K562 (cell line): Measurements from ENCODE around the gene SMAD5.

Source experiments
- BRF1 ChIP-seq: IDR thresholded peaks from 3 replicates; pipeline ENCODE4 v1.6.1; 2011; ENCODE audit warnings: borderline replicate concordance, mild to moderate bottlenecking; ENCODE audit not compliant: insufficient read length; ENCODE audit errors: extremely low read depth
- CHD4 ChIP-seq: fragments of 200-600 bp; sonication (generic); IDR thresholded peaks from 3 replicates; pipeline ENCODE4 v1.6.1; 2012; ENCODE audit warnings: low read depth, mild to moderate bottlenecking, mixed read lengths, low read length, inconsistent platforms; ENCODE audit not compliant: insufficient read depth, insufficient replicate concordance, poor library complexity, severe bottlenecking
- ELF4 ChIP-seq: fragments of 450-650 bp; formaldehyde crosslinking; IDR thresholded peaks from 2 replicates; pipeline ENCODE4 v1.4.0; 2022; ENCODE audit warnings: missing genetic modification characterization
- EZH2 ChIP-seq: IDR thresholded peaks from 2 replicates; pipeline ENCODE4 v1.6.1; 2012; ENCODE audit warnings: low read depth, mild to moderate bottlenecking, inconsistent platforms, low read length, borderline replicate concordance
- FOS ChIP-seq: IDR thresholded peaks from 3 replicates; pipeline ENCODE4 v1.6.1; 2011; ENCODE audit not compliant: insufficient read length; ENCODE audit errors: extremely low read depth
- FOXM1 ChIP-seq, 2 experiments: fragments of 450-650 bp in 1 of 2; sonication (generic) in 1 of 2; formaldehyde crosslinking in 1 of 2; IDR thresholded peaks; 2 replicates each; pipeline versions ENCODE4 v1.6.1 to v1.9.0; 2017 to 2022; ENCODE audit warnings: low read depth in 2 of 2, mild to moderate bottlenecking in 2 of 2, missing genetic modification reagents in 1 of 2, moderate library complexity in 1 of 2
- POLR2AphosphoS2 ChIP-seq: IDR thresholded peaks from 2 replicates; pipeline ENCODE4 v1.6.1; 2012; ENCODE audit warnings: low read length, improper control_type of control experiment
- POLR2AphosphoS5 ChIP-seq: IDR thresholded peaks from 2 replicates; pipeline ENCODE4 v1.6.1; 2011; ENCODE audit warnings: mild to moderate bottlenecking, low read depth, low read length, moderate library complexity; ENCODE audit not compliant: control insufficient read depth, insufficient read depth
- TCF7 ChIP-seq: sonication (generic); IDR thresholded peaks from 2 replicates; pipeline ENCODE4 v1.6.1; 2016; ENCODE audit warnings: antibody characterized with exemption, borderline replicate concordance
- YBX1 ChIP-seq: fragments of 450-650 bp; IDR thresholded peaks from 2 replicates; pipeline ENCODE4 v1.7.1; 2016; ENCODE audit warnings: mild to moderate bottlenecking
- ZBTB33 ChIP-seq: sonication (generic); formaldehyde crosslinking; IDR thresholded peaks from 2 replicates; pipeline ENCODE4 v1.8.1; 2023; ENCODE audit warnings: mild to moderate bottlenecking, missing genetic modification reagents
- TF ChIP-seq, protein P1 (sequence below), 3 experiments: IDR thresholded peaks in 2 of 3; conservative IDR thresholded peaks in 1 of 3; 2 replicates each; pipeline ENCODE4 v1.5.1; 2011 to 2012; ENCODE audit warnings: low read length in 3 of 3, mild to moderate bottlenecking in 3 of 3, control low read depth in 2 of 3, improper control_type of control experiment in 1 of 3, inconsistent platforms in 1 of 3, low read depth in 1 of 3, mixed read lengths in 1 of 3, moderate library complexity in 1 of 3; ENCODE audit not compliant: insufficient read depth in 2 of 3
- TF ChIP-seq, protein P2 (sequence below): fragments of 250-450 bp; sonication (Bioruptor Pico); IDR thresholded peaks from 2 replicates; pipeline ENCODE4 v1.5.0; 2021; ENCODE audit warnings: mild to moderate bottlenecking, moderate library complexity
- TF ChIP-seq, protein P3 (sequence below): fragments of 250-450 bp; sonication (Bioruptor Pico); IDR thresholded peaks from 2 replicates; pipeline ENCODE4 v1.4.0; 2020; ENCODE audit warnings: mild to moderate bottlenecking

GRCh38 chr5:136228136-136228757 lies 95.6 kb downstream of the SMAD5 start:
- TF ChIP-seq, protein P1, sequence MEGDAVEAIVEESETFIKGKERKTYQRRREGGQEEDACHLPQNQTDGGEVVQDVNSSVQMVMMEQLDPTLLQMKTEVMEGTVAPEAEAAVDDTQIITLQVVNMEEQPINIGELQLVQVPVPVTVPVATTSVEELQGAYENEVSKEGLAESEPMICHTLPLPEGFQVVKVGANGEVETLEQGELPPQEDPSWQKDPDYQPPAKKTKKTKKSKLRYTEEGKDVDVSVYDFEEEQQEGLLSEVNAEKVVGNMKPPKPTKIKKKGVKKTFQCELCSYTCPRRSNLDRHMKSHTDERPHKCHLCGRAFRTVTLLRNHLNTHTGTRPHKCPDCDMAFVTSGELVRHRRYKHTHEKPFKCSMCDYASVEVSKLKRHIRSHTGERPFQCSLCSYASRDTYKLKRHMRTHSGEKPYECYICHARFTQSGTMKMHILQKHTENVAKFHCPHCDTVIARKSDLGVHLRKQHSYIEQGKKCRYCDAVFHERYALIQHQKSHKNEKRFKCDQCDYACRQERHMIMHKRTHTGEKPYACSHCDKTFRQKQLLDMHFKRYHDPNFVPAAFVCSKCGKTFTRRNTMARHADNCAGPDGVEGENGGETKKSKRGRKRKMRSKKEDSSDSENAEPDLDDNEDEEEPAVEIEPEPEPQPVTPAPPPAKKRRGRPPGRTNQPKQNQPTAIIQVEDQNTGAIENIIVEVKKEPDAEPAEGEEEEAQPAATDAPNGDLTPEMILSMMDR (IDR thresholded peaks at IDR 0.05 in 2 of 3, conservative IDR thresholded peaks at IDR 0.05 in 1 of 3; ENCODE audit: insufficient read depth in 2 of 3, low read depth in 1 of 3, low read length in 3 of 3): no peak
- TF ChIP-seq, protein P2, sequence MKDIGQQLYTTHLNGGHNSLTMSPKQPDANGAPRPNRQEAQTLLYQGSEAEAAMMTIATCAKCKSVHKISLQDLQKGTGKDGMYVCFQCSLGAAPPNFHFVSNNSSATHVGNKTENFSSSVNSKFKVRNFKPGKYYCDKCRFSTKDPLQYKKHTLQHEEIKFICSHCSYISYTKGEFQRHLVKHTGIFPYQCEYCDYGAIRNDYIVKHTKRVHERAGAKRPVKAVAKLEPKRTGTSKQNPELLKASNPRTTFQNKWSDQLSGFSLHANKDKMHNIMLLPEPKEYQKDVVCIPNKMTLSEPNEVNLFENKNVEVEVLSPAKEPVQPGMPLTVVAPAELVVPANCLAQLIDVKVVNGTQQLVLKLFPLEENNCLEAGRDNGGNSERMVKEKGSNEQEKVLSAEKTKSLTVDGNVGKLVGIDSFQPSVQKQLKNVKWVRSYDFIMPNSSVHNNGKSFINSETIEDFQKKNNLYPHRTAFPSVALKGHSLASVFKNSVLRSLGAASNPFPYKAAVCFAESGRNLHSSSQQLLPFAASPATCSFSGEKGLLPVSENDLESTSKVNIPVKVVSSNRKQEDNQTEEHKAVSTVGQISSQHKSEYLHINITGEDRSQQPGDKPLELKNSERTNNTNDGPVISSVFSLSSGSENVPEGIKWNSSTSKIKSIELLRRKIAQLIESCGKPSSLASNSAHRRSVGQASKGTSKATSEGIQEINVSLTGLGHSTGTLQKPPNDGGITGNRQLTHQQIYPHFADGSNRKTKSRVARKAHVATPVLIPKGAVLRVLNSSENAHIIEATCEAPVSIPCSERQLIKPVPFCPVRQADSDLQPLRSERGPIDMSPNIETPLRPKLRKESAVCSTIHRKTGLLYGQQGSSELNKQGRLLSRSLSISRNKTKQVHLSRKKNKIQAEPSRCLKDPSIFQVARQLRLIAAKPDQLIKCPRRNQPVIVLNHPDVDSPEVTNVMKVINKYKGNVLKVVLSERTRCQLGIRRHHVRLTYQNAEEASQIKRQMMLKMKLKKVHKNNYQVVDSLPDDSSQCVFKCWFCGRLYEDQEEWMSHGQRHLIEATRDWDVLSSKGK (CRISPR knock-in tag): no peak
- no peak for TF ChIP-seq FOS
- TF ChIP-seq CHD4: no peak
- no peak for TF ChIP-seq TCF7
- no peak for TF ChIP-seq YBX1
- no peak for TF ChIP-seq FOXM1 (IDR thresholded peaks at IDR 0.05; ENCODE audit: low read depth)
- no peak for TF ChIP-seq FOXM1 (CRISPR knock-in tag; IDR thresholded peaks at IDR 0.05; ENCODE audit: low read depth)
- no peak for TF ChIP-seq ZBTB33 (CRISPR knock-in tag)
- no peak for TF ChIP-seq POLR2AphosphoS5
- no peak for TF ChIP-seq EZH2
- no peak for TF ChIP-seq BRF1
- no peak for TF ChIP-seq POLR2AphosphoS2
- no peak for TF ChIP-seq ELF4
- TF ChIP-seq, protein P3, sequence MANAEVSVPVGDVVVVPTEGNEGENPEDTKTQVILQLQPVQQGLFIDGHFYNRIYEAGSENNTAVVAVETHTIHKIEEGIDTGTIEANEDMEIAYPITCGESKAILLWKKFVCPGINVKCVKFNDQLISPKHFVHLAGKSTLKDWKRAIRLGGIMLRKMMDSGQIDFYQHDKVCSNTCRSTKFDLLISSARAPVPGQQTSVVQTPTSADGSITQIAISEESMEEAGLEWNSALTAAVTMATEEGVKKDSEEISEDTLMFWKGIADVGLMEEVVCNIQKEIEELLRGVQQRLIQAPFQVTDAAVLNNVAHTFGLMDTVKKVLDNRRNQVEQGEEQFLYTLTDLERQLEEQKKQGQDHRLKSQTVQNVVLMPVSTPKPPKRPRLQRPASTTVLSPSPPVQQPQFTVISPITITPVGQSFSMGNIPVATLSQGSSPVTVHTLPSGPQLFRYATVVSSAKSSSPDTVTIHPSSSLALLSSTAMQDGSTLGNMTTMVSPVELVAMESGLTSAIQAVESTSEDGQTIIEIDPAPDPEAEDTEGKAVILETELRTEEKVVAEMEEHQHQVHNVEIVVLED (CRISPR knock-in tag): no peak
